HG03045 (cell line): ENCODE measurements around the gene TPSB2.
"Not testable (repeated sequence)": the region's sequence is repeated elsewhere in the genome, so short reads cannot be mapped to it uniquely, and the experiment has no call there.

Experiments used
- ATAC-seq: cut with Tn5 transposase; IDR thresholded peaks from one replicate; pipeline ENCODE4 v1.9.1; 2021; ENCODE audit warnings: mild to moderate bottlenecking, moderate library complexity; ENCODE audit not compliant: unreplicated experiment

The TPSB2 gene

DNA sequence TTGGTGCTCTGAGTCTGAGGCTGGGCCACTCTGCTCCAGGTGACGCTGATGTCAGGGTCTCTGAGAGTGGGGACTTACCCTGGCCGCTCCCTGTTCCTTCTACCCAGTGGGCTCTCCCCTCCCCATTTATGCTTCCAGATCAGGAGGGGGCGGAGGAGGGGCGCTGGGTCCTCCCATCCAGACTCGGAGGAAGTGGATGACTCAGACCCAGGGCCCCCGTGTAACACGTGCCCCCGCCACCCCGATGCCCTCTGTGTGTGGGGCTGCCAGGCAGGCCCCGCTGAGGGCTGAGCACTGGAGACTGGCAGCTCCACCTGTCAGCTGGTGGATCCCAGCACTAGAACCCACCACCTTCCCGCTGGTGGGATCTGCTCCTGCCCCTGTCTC lies at the start of gene TPSB2:
Gene TPSB2, minus strand, starts transcription at position 101 of the 387 bp plus-strand sequence. CDS start 233 bp downstream, outside the sequence.
- ATAC-seq: not testable (repeated sequence)

DNA sequence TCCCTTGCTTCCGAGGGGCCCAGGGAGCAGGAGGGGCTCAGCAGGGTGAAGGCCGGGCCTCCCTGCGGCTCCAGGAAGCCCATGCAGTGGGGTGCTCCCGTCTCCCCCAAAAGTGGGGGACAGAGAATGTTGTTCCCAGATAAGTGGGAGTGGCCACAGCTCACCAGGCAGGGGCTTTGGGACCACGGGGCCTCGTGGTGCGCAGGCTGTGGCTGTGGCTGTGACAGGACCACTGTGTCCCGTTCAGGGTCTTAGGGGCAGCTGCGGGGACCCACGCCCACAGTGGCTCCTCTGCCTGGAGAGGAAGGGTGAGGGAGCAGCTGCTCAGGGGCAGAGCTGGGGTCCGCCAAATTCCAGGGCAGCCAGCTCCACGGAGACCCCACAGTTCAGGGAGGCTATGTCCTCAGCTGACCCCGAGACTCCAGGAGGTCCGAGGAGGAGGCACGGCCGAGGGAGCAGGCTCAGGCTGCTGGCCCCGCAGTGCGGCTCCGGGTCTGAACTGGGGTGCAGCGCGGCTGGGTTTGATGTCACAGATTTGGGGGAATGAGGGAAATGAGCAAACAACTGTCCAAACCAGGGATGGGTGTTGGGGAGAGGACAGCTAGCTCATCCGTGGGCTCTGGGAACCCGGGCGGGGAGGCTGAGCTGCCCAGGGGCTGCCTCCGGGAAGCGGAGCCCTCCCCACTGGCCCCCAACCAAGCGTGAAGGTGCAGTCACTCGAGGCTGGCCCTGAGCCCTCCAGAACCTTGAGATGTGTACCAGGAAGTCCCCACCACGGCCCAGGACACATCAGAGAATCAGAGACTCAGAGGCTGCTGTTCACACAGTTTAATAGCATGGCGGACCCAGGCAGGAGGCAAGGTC lies 49.3 kb upstream of the TPSB2 start:
- no peak for ATAC-seq

DNA sequence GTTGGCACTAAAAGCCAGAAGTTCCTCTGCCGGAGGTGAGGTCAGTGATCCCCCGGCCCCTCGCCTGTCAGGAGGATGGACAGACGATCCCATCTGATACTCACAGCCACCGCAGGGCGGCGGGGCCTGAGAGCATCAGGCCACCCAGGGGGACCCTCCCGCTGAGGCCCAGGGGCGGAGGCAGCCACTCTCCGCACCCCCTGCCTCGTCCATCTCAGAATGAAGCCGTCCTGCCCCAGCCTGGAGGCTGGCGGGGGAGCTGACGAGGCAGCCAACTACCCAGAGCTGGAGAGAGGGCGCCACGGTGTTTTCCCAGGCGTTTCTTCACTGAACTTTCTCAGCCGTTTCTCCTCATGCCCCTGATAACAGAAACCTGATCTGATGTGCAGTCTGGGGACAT lies 48.5 kb upstream of the TPSB2 start:
- no peak for ATAC-seq

DNA sequence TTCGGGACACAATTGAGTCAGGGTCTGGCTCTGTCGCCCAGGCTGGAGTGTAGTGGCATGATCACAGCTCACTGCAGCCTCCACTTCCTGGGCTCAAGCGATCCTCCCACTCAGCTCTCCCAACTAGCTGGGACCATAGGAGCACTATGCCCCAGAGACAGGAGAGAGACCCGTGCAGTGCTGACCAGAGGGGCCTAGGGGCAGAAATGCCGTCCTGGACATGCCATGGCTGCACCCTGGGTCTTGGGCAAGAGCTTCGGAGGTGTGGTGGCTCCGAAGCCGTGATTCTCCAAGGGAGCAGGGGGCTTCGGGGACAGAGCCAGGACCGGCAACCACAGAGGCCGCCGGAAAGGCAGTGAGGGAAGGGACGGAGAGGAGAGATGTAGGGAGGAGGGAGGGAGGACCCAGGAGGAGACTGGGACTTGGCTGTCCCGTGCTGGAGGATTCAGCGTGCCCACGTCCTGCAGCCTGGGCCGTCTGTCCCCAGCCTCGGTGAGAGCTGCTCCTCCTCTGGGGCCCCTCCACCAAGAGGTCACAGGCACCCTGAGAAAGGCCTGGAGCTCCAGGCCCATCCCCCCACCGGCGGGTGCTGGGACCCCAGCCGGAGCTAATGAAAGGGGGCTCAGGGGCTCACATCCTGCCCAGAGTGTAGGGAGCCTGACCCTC lies 47.8 kb upstream of the TPSB2 start:
- ATAC-seq: no peak

DNA sequence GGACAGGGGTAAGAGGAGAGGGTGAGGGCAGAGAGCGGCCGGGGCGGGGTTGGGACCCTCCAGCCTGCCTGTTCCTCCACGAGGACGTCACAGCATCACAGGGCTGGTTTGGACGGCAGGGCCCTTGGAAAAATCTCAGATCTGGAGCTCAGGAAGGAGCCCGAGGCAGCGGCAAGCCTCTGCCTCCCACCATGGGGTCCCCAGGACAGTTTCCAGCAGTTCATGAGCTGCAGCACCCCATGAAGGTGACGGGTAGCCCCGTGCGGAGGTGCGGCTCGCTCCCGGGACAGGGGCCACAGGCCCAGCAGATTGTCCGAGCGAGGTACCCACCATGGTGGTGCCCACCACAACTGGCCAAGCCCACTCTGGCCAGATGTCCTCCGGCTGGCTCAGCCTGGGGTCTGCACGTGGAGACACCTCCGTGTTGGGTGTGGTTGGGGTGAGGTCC lies 47.2 kb upstream of the TPSB2 start:
- no peak for ATAC-seq

DNA sequence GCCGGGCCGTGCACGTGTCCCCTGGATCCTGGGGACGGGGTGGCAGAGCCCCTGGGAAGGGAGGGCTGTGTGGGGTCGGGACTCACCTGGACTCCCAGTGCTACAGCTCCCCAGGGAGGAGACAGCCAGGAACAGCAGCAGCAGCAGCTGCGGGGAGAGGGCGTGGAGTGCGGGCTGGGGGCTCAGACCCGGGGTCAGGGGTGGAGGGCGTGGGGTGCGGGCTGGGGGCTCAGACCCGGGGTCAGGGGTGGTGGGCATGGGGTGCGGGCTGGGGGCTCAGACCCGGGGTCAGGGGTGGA lies 46.5 kb upstream of the TPSB2 start:
- no peak for ATAC-seq

DNA sequence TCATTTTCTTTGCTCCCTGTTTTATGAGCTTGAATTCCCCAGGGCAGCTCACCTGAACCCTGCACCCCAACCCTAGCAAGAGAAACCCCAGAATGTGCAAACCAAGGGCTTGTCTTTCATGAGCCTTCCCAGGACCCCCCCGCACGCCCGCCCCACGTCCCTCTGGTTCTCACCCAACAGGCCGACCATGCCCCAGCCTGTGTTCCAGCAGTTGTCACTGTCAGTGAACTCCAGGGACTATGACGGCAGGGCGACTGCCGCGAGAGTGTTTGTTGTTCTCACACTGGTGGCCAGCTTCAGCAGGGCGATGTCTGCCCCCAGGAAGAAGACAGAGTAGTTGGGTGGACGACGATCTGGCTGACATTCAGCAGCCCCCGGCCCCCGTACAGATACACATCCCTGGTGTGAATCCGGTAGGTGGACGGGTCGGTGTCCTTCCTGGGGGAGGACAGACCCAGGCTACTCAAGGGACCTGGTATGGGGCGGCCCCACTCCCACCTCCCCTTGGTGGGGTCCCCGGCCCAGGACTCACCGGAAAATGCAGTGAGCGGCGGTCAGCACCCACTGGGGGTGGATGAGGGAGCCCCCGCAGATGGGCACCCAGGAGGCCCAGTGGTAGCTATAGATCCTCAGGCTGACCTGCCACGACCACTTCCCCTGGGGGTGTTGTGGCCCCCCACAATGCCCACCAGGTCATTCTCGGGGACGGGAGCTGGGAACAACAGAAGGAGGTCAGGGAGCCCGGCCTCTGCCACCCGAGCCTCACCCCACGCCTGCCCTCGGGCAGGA lies 46.0 kb upstream of the TPSB2 start:
- no peak for ATAC-seq

DNA sequence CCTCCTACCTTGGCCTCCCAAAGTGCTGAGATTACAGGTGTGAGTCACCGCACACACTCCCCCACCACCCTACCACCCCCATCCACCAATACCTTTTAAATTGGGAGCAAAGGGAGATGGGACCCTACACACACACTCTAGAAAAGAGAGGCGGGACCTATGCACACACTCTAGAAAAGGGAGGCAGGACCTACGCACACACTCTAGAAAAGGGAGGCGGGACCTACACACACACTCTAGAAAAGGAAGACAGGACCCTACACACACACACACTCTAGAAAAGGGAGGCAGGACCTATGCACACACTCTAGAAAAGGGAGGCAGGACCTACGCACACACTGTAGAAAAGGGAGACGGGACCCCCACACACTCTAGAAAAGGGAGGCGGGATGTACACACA lies 44.8 kb upstream of the TPSB2 start:
- no peak for ATAC-seq

DNA sequence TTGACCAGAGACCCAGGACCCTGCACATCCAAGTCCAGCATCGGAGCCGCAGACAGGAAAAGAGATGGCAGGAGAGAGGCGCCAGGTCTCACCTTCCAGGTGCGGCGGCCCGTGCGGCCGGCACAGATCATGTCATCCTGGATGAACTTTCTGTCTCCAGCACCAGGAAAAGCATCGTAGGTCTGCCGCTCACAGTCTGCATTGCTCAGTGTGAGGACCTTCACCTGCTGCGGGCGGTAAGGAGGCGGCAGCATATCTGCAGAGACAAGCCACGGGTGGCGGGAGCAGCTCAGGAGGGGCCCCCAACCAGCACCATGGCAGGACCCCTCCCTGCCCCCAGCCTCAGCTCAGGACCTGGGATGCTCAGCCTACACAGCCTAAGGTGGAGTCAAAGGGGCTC lies 43.8 kb upstream of the TPSB2 start:
- no peak for ATAC-seq

DNA sequence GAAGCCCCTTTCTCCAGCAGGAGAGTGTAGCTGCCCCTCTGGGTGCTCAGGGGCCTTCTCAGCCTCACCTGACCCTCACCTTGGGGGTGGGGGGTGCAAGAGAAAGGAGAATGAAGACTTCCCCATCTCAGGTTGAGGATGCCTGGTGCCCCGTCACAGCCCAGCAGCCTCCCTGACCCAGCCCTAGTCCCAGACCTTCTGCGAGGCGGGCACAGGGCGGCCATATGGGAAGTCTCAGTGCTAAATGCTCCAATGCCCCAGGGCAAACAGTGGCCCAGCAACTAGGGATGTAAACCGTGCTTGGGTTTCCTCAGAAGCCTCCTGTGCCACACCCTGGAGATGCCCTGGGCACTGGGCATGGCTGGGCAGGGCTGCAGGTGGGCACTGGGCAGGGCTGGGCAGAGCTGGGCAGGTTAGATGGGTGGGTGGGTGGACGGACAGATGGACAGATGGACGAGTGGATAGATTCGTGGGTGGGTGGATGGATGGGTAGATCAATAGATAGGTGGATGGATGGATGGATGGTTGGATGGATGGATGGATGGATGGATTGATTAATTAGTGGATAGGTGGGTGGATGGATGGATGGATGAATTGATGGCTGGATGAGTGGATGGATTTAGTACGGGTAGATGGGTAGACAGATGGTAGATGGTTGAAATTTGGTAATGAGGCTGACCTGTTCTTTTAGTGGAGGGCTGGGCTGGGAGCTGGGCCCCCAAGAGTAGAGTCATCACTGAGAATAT lies 42.6 kb upstream of the TPSB2 start:
- ATAC-seq: no peak

DNA sequence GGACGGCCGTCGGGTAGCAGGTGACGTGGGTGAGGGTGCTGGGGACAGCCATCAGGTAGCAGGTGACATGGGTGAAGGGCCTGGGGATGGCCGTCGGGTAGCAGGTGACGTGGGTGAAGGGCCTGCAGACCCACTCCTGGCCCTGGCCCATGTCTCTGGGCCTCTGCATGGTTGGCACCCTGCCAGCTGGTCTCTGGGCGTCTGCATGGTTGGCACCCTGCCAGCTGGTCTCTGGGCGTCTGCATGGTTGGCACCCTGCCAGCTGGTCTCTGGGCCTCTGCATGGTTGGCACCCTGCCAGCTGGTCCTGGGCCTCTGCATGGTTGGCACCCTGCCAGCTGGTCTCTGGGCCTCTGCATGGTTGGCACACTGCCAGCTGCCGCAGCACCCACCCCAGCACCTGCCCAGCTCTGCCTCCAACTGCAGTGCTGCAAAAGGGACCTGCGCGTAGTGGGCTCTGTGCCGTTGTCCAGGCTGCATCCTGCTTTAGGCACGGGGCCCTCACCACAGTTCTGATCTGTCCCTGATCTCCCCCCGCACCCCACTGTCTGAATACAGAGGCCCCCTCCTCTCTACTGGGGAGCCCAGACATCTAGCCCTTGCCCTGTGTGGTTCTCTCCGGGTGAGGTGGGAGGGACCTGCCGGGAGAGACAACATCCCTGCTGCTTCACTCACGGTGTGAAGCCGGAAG lies 41.9 kb upstream of the TPSB2 start:
- ATAC-seq: not testable (repeated sequence)

DNA sequence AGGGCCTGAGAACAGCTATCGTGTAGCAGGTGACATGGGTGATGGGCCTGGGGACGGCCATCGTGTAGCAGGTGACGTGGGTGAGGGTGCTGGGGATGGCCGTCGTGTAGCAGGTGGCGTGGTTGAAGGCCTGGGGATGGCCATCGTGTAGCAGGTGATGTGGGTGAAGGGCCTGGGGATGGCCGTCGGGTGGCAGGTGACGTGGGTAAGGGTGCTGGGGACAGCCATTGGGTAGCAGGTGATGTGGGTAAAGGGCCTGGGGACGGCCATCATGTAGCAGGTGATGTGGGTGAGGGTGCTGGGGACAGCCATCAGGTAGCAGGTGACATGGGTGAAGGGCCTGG lies 41.4 kb upstream of the TPSB2 start:
- no peak for ATAC-seq

DNA sequence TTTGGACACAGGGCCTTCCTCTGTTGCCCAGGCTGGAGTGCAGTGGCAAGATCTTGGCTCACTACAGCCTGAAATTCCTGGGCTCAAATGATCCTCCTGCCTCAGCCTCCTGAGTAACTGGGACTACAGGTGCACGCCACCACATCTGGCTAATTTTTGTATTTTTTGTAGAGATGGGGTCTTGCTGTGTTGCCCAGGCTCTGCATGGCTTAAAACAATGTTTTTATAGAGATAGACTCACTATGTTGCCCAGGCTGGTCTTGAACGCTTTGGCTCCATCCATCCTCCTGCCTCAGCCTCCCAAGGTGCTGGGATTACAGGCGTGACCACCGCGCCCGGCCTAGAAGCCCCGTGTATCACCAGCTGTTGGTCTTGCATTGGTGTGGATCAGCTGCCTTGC lies 39.4 kb upstream of the TPSB2 start:
- not testable (repeated sequence) for ATAC-seq

DNA sequence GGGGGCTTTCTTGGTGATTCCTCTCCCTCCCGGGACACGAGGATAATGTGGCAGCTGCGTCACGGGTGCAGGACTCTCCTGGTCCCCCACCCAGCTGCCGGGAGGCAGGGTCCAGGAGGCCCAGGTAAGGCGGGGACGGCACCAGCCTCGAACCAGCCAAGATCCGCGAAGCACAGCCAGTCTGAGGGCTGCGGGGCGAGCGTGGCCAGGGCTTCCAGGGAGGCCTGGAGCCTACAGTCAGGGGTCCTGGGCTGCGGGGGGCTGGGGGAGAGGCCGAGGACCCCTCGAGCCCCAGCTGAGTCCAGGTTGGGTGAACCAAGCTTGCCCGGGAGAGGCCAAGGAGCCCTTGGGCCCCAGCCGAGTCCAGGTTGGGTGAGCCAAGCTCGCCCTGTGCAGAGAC lies 35.8 kb upstream of the TPSB2 start:
- no peak for ATAC-seq

DNA sequence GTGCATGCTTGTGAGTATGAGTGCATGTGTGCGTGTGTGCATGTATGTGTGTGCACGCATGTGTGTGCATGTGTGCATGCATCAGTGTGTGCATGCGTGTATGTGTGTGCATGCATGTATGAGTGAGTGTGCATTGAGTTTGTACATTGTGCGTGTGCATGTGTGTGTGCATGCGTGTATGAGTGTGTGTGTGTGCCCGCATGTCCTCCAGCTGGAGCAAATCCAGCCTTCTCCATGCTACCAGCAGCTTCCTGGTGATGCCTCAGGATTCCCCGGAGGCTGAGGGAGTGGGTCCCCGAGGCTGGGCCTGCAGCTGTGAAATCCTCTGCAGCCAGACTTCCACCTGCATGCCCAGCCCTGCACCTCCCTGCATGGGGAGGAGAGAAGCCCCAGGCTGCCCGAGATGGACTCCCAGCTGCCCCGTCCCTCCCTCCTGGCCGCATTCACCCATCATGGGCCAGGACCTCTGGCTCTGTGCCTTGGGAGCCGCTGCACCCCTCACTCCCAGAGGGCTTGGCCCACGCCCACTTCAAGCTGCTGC lies 35.2 kb upstream of the TPSB2 start:
- no peak for ATAC-seq

DNA sequence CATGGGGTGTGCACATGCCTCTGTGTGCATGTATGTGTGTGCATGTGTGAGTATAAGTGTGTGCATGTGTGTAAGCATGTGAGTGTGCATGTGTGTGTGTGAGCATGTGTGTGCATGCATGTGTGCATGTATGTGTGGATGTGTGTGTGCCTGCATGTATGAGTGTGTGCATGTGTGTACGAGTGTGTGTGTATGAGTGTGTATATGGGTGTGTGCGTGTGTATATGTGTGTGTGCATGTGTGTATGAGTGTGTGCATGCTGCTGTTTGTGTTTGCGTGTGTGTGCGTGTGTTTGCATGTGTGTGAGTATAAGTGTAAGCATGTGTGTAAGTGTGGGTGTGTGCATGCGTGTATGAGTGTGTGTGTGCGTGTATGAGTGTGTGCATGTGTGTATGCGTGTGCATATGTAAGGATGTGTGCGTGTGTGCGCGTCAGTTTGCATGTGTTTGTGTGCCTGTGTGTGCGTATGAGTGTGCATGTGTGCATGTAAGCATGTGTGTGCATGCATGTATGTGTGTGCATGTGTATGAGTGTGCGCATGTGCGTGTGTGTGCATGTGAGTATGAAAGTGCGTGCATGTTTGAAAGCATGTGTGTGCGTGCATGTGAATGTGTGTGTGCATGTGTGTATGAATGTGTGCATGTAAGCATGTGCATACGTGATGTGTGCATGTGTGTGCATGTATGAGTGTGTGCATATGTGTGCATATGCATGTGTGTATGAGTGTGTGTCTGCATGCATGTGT lies 34.5 kb upstream of the TPSB2 start:
- no peak for ATAC-seq

DNA sequence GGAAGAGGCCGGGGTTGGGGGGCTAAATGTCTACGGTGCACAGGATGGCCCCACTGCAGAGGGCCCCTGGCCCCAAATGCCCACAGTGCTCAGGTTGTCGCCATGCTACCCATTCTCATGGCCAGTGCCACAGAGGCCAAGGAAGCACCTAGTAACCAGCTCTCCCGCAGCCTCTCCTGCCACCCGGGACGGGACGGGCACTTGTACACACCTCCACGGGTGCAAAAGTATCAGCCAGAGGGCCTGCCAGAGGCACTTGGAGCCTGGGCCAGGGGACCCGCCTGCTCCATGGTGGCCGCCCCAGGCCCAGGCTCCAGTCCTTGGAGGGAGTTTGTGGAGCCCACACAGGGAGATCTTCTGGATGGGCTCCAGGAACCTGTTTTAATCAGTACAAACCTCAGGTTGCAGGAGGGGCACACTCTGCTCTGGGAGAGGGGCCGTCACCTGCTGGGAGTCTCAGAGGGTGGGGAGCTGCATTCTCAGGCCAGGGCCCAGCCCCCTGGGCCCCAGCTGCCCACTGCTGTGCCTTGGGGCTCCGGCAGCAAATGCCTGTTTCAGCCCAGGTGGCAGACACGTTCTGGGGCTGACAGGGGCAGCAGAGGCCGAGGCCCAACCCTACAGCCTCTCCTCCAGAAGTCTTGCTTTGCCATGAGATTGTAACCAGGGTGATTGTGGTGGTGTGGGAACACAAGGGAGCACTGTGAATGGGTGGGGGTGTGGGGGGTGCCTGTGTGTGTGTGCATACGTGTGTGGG lies 33.8 kb upstream of the TPSB2 start:
- ATAC-seq: no peak

DNA sequence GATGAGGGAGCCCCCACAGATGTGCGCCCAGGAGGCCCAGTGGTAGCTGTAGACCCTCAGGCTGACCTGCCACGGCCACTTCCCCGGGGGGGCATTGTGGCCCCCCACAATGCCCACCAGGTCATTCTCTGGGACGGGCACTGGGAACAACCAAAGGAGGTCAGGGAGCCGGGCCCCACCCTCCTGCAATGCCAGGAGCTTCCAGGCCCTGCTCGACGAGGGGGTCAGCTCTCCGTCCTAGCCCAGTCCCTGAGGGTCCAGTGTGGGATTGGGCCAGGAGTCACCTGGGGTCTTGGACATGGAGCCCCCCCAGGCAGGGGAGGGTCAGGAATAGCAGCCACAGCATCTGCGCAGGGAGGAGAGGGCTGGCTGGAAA lies 32.9 kb upstream of the TPSB2 start:
- no peak for ATAC-seq
